Stromal cell of bone marrow (primary cell): ENCODE data around the gene CTTN.

Experiments
- DNase-seq: peaks from one replicate; pipeline ENCODE4 v3.0.0-alpha.2; 2012; ENCODE audit warnings: low read depth

Gene CTTN

GRCh38 chr11:70410276-70411205 is 12.2 kb downstream of the CTTN start:
- DNase-seq = no peak

- DNase-seq = no peak
Observed at GRCh38 chr11:70411713-70412452, 13.6 kb downstream of the CTTN start.

DNA sequence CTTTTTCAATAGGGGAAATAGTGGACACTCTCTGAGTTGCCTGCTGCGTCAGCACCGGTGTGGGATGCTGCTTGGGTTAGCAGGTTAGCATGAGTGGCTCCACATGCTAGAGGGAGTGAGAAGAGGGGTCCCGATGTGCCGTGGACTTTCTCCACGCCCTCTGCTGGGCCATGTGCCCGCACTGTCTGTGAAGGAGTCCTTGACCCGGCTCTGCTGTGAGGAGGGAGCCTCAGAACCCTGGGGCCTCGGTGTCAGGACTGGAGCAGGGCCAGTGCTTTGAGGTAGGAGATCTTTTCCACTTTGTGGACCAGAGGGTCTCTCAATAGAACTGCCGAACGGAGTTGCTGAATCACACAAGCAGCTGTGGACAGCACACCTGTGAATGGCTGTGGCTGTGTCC is 14.8 kb downstream of the CTTN start:
- no peak for DNase-seq

DNA sequence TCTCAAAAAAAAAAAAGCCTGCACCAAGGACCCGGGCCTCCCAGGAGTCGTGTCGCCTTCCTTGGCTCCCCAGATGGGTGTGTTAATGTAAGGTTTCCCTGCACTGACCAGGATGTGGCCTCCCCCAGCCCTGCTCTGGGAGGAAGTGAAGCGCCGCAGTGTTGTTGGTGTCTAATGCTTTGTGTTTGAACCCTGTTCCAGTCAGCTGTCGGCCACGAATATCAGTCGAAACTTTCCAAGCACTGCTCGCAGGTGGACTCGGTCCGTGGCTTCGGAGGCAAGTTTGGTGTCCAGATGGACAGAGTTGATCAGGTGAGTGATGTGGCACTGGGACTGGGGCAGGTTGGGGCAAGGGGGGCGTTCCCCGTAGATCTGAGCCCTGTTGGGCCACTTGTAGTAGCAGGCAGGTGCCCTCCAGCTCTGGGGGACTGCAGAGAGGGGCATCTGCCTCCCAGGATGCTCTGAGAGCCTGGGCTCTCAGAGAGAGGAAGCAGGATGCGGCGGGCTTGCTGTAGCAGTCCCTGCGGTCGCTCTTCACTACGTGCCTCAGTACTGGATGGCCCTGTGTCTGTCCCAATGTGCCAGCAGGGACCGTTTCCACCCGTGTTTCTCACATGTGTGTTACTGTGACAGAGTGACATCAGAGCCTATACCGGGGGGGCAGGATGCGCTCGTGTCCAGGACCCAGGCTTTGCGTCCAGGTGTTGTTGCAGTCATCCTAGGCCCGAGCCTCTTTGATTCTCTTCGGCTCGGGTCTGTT is 16.2 kb downstream of the CTTN start:
- no peak for DNase-seq

GRCh38 chr11:70415191-70415590 is 16.9 kb downstream of the CTTN start:
- peak; percentile 59 for DNase-seq

- no peak for DNase-seq
Observed at GRCh38 chr11:70415642-70416395, 17.5 kb downstream of the CTTN start.

- DNase-seq = no peak
Observed at GRCh38 chr11:70416881-70417280, 18.6 kb downstream of the CTTN start.

- no peak for DNase-seq
Observed at GRCh38 chr11:70418130-70418529, 19.8 kb downstream of the CTTN start.

GRCh38 chr11:70419307-70420007 is 21.1 kb downstream of the CTTN start:
- no peak for DNase-seq

DNA sequence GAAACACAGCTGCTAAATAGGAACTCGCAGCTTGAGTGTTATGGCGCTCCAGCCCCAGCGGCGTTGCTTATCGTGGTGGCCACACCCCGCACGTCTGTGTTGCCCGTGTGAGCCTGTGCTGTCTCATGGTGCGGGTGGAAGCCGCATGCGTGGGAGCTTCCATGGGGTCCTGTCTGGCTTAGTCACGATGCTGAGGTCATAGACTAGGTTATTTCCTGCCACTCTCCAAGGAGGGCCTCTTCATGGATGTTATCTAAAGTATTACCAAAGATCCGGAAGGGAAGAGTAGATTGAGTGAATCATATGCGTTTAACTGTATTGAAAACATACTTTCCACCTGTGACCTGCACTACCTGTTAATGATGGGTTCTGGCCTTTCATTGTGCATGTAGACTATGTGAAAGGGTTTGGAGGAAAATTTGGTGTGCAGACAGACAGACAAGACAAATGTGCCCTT is 21.7 kb downstream of the CTTN start:
- DNase-seq = no peak

DNA sequence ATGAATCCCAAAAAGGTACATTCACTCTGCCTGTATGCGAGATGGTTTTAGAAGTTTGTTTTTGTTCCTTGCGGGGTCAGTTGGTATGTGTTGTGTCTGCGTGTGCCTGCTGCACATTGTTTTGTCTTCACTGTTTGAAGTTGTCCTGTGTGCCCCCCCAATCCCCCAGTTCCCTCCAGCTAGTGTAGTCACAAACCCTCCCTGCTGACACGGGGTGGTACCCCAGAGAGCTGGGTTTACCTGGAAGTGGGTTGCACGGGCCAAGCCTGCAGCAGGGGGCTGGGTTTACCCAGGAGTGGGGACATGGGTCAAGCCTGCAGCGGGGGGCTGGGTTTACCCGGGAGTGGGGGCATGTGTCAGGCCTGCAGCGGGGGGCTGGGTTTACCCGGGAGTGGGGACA is 22.2 kb downstream of the CTTN start:
- DNase-seq = no peak

GRCh38 chr11:70421123-70421522 is 22.8 kb downstream of the CTTN start:
- no peak for DNase-seq

DNA sequence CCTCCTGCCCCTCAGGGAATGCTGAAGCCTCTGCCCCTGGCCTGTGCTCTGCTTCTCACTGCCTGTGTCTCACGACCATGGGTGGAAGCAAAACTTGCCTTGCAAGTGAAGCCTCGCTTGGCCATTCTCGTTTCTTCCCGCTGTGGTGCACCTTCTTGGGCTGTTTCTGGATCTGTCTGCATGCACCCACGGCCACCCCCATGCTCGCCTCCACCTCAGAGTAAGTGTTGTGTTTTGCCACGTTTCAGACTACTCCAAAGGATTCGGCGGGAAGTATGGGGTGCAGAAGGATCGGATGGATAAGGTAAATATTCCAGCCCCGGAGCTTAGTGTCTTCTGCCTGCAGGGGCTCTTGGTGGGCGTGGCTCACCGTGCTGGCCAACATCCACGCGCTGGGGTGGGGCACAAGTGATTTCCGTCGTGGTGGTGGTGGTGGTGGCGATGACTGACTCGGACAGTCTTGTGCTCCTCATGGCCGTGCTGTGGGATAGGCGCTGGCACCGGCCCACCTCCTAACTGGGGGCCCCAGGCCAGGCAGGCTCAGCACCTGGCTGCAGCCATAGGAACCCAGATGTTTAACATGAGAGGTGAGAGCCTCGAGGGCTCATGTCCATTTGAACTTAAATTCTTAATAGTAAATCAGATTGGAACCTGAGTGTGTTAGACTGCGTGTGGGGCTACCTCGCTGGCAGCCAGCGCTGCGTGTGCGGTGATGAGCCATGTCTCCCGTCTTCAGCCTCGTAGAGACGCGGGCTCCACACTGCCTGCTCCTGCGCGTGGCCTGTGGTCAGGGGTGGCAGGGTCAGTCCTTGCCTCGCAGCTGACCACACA is 24.6 kb downstream of the CTTN start:
- DNase-seq = no peak

DNA sequence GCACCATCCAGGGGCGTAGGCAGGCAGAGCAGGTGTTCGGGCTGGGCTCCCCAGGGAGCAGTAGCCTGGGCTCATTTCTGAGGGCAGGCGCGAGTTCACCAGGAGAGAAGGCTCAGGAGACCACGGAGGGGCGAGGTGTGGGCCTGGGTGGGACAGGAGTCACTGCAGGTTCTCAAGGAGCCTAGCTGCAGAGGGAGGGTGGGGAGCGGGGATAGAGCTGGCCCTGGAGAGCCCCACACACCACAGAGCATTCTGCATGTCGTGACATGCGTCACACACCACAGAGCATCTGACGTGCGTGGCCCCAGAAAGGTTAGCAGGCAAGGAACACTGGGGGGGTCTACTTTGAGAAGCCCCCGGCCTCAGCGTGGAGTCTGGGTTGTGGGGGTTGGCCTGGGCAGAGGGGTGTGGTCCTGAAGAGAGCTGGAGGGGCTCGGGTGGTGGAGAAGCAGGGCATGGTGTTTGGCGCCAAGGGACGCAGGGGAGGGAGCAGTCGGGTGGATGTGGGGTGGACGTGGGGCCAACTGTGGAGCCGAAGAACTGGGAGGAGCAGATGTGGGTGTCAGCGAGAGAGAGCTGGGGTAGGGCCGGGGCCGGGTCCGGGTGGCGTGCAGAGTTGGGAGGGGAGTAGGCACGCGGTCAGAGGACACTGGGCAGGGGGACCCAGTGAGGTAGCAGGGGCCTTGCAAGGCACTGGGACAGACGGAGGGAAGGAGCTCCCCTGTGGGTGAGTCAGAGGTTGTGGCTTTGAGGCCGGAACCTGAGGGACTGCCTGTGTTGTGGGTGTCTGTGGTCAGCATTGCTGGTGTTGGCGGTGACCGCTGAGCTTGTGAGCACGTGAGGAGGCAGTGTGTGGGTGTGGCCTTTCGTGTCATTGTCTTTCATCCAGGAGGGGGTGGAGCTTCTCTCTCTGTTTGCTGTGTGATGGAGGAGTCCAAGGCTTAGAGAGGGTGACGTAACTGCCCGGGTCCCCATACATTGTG is 25.5 kb downstream of the CTTN start:
- peak; percentile 48 for DNase-seq

- DNase-seq = no peak
Observed at GRCh38 chr11:70424765-70425344, 26.5 kb downstream of the CTTN start.

GRCh38 chr11:70427436-70427835 is 29.1 kb downstream of the CTTN start:
- DNase-seq = no peak

- DNase-seq = no peak
Observed at GRCh38 chr11:70428701-70429427, 30.5 kb downstream of the CTTN start.

GRCh38 chr11:70429428-70429705 is 31.0 kb downstream of the CTTN start:
- DNase-seq = no peak
